Mesenchymal stem cell (in vitro differentiated cells and primary cell): ENCODE measurements around the gene NME3.

Experiments used
- DNase-seq: peaks from one replicate; pipeline ENCODE4 v3.0.0-alpha.2; 2013
- H2AFZ ChIP-seq: one replicate; pipeline ENCODE4 v1.6.1; 2013; ENCODE audit warnings: low read depth, mild to moderate bottlenecking, control low read depth, inconsistent platforms, low read length, moderate library complexity
- H2AK5ac ChIP-seq: 2 replicates; pipeline ENCODE4 v1.6.1; 2013; ENCODE audit warnings: low read length, moderate library complexity, mild to moderate bottlenecking, inconsistent platforms; ENCODE audit not compliant: severe bottlenecking
- H2BK120ac ChIP-seq: one replicate; pipeline ENCODE4 v1.6.1; 2013; ENCODE audit warnings: low read depth, mild to moderate bottlenecking, inconsistent platforms, low read length, moderate library complexity
- H2BK12ac ChIP-seq, 2 experiments: one replicate each; pipeline ENCODE4 v1.6.1; 2013; ENCODE audit warnings: inconsistent platforms in 2 of 2, low read length in 2 of 2, mild to moderate bottlenecking in 2 of 2, moderate library complexity in 2 of 2, control low read depth in 1 of 2
- H2BK15ac ChIP-seq: one replicate; pipeline ENCODE4 v1.6.1; 2013; ENCODE audit warnings: mild to moderate bottlenecking, low read depth, inconsistent platforms; ENCODE audit not compliant: poor library complexity, severe bottlenecking
- H2BK5ac ChIP-seq: 2 replicates; pipeline ENCODE4 v1.6.1; 2013; ENCODE audit warnings: low read depth, mild to moderate bottlenecking, low read length, control low read depth, inconsistent platforms; ENCODE audit not compliant: poor library complexity, severe bottlenecking
- H3K14ac ChIP-seq, 2 experiments: one replicate each; pipeline ENCODE4 v1.6.1; 2013; ENCODE audit warnings: inconsistent platforms in 2 of 2, low read length in 2 of 2, control low read depth in 1 of 2, mild to moderate bottlenecking in 1 of 2, moderate library complexity in 1 of 2
- H3K18ac ChIP-seq, 2 experiments: one replicate each; pipeline ENCODE4 v1.6.1; 2013; ENCODE audit warnings: inconsistent platforms in 2 of 2, low read length in 2 of 2, control low read depth in 1 of 2, low read depth in 1 of 2, mild to moderate bottlenecking in 1 of 2
- H3K23ac ChIP-seq, 2 experiments: one replicate each; pipeline ENCODE4 v1.6.1; 2013; ENCODE audit warnings: inconsistent platforms in 2 of 2, low read length in 2 of 2, mild to moderate bottlenecking in 2 of 2, moderate library complexity in 2 of 2, control low read depth in 1 of 2
- H3K27ac ChIP-seq: 2 replicates; pipeline ENCODE4 v1.5.1; 2013; ENCODE audit warnings: mild to moderate bottlenecking, moderate library complexity, low read length, control low read depth, inconsistent platforms; ENCODE audit not compliant: poor library complexity, severe bottlenecking
- H3K27me3 ChIP-seq, 2 experiments: 2 replicates each; pipeline versions ENCODE4 v1.6.1 to v1.7.0; 2013; ENCODE audit warnings: low read length in 2 of 2, mild to moderate bottlenecking in 2 of 2, moderate library complexity in 2 of 2, control low read depth in 1 of 2, inconsistent platforms in 1 of 2; ENCODE audit not compliant: control insufficient read depth in 1 of 2, insufficient read depth in 1 of 2
- H3K36me3 ChIP-seq, 2 experiments: 2 replicates each; pipeline versions ENCODE4 v1.6.1 to v1.7.0; 2013; ENCODE audit warnings: low read length in 2 of 2, control low read depth in 1 of 2, inconsistent platforms in 1 of 2, low read depth in 1 of 2, mild to moderate bottlenecking in 1 of 2; ENCODE audit not compliant: insufficient read depth in 2 of 2, control insufficient read depth in 1 of 2
- H3K4ac ChIP-seq, 2 experiments: one replicate each; pipeline ENCODE4 v1.6.1; 2013; ENCODE audit warnings: inconsistent platforms in 2 of 2, low read length in 2 of 2, mild to moderate bottlenecking in 2 of 2, moderate library complexity in 2 of 2, control low read depth in 1 of 2, low read depth in 1 of 2
- H3K4me1 ChIP-seq: 2 replicates; pipeline ENCODE4 v1.6.1; 2013; ENCODE audit warnings: low read depth, low read length, control low read depth; ENCODE audit not compliant: control insufficient read depth, insufficient read depth
- H3K4me2 ChIP-seq: 2 replicates; pipeline ENCODE4 v1.6.1; 2013; ENCODE audit warnings: low read length, mild to moderate bottlenecking, inconsistent platforms; ENCODE audit not compliant: poor library complexity, severe bottlenecking
- H3K4me3 ChIP-seq, 2 experiments: 2 replicates each; pipeline versions ENCODE4 v1.5.1 to v1.7.0; 2013; ENCODE audit warnings: low read length in 2 of 2, mild to moderate bottlenecking in 2 of 2, control low read depth in 1 of 2, low read depth in 1 of 2; ENCODE audit not compliant: insufficient read depth in 1 of 2
- H3K79me1 ChIP-seq: replicated peaks from 2 replicates; pipeline ENCODE4 v1.6.1; 2013; ENCODE audit warnings: mild to moderate bottlenecking, control low read depth, low read length, inconsistent platforms; ENCODE audit not compliant: poor library complexity, severe bottlenecking
- H3K9ac ChIP-seq: 2 replicates; pipeline ENCODE4 v1.7.0; 2013; ENCODE audit warnings: mild to moderate bottlenecking, low read length, moderate library complexity
- H3K9me3 ChIP-seq: 2 replicates; pipeline ENCODE4 v1.7.0; 2013; ENCODE audit warnings: mild to moderate bottlenecking, low read length; ENCODE audit not compliant: control insufficient read depth
- H4K8ac ChIP-seq: one replicate; pipeline ENCODE4 v1.6.1; 2013; ENCODE audit warnings: inconsistent platforms, mild to moderate bottlenecking, low read length, moderate library complexity
- H4K91ac ChIP-seq: one replicate; pipeline ENCODE4 v1.6.1; 2013; ENCODE audit warnings: mild to moderate bottlenecking, low read length, inconsistent platforms
- WGBS: methylation state at CpG from one replicate; pipeline ENCODE4 v1.1.7; 2013; ENCODE audit warnings: mixed read lengths; 5-methylcytosine and 5-hydroxymethylcytosine counted together

Gene NME3

DNA sequence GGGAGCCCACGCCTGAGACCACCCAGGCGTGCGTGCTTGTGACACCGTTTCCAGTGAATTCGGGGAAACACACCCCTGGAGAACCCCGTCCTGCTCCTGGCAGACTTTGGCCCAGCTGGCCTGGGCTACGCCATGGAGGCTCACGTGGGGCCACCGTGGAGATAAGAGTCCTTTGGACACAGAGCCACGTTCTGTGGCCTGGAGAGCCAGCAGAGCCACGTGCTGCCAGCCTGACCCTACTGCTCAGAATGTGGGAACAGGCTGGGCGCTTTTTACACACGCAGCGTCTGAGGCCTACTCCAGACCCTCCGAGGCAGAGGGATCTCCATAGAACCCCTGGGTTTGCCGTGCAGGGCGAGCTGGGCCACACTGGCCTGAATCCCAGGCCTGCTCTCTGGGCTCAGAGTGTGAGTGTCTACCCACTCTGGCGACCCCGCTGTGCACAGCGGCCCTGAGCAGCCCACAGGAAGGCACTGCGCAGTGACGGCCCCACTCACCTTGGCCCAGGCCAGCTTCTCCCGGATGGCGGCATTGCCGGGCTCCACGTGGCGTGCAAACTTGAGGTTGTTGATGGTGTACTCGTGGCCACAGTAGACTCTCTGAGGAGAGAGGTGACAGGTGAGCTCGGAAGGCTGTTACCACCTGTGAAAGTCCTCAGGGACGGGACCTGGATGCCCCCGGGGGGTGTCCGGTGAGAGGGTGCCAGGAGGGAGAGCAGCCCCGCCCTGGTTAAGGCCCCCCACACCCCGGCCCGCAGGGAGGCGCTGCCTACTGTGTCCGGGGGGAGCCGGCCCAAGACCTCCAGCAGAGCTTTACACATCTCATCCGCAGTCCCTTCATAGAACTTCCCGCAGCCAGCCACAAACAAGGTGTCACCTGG lies 45.3 kb upstream of the NME3 start:
- no peaks in the 10 kb centered on the region for H3K9me3 ChIP-seq
- H2BK15ac ChIP-seq = no peak overlapping the region
- no peak overlapping the region for H3K4me2 ChIP-seq
- H4K91ac ChIP-seq = no peak overlapping the region
- H3K36me3 ChIP-seq = peaks cover 36 to 62% of the 10 kb centered on the region in 2 experiments
- H2BK120ac ChIP-seq = no peak overlapping the region
- H3K14ac ChIP-seq = no peak overlapping the region
- H4K8ac ChIP-seq = no peak overlapping the region
- no peak overlapping the region for H3K9ac ChIP-seq
- no peak overlapping the region for H3K27ac ChIP-seq
- H2AFZ ChIP-seq = no peak overlapping the region
- no peaks in the 10 kb centered on the region for H3K27me3 ChIP-seq
- H3K79me1 ChIP-seq = peaks cover 27% of the 10 kb centered on the region
- WGBS = 96% methylated on average over 40 of the region's 40 CpGs
- H3K23ac ChIP-seq = no peak overlapping the region
- H2AK5ac ChIP-seq = no peak overlapping the region
- no peak overlapping the region for H3K4ac ChIP-seq
- H2BK5ac ChIP-seq = no peak overlapping the region
- no peak overlapping the region for H3K4me3 ChIP-seq
- no peak overlapping the region for H2BK12ac ChIP-seq
- DNase-seq = no peak
- H3K4me1 ChIP-seq = peaks cover 6% of the 10 kb centered on the region
- no peak overlapping the region for H3K18ac ChIP-seq

DNA sequence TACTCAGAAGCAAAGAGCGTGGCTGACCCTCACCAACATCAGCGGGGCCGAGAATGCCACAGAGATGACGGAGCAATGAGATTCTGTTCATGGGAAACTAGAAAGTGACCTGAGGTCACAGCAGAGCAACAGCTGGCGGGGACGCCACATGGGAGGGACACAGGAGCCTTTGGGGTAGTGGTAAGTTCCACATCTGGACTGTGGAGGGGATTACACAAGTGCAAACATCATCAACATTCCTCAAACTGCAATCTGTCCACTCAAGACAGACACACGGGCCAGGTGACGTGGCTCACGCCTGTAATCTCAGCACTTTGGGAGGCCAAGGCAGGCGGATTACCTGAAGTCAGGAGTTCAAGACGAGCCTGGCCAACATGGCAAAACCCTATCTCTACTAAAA lies 44.1 kb upstream of the NME3 start:
- H3K36me3 ChIP-seq = peaks cover 31 to 58% of the 10 kb centered on the region in 2 experiments
- no peak overlapping the region for H2AK5ac ChIP-seq
- H3K4me2 ChIP-seq = no peak overlapping the region
- no peak overlapping the region for H3K27ac ChIP-seq
- H2BK120ac ChIP-seq = no peak overlapping the region
- no peak overlapping the region for H3K4ac ChIP-seq
- no peak overlapping the region for H4K91ac ChIP-seq
- H2BK5ac ChIP-seq = no peak overlapping the region
- H3K18ac ChIP-seq = no peak overlapping the region
- H3K4me1 ChIP-seq = peaks cover 6% of the 10 kb centered on the region
- H3K79me1 ChIP-seq = peaks cover 26% of the 10 kb centered on the region
- H2AFZ ChIP-seq = no peak overlapping the region
- H3K9ac ChIP-seq = no peak overlapping the region
- H4K8ac ChIP-seq = no peak overlapping the region
- peak; percentile 79 for DNase-seq
- no peak overlapping the region for H3K23ac ChIP-seq
- H3K4me3 ChIP-seq = no peak overlapping the region
- H3K14ac ChIP-seq = no peak overlapping the region
- 81% methylated on average over 10 of the region's 11 CpGs for WGBS
- no peak overlapping the region for H2BK15ac ChIP-seq
- H3K9me3 ChIP-seq = no peaks in the 10 kb centered on the region
- H3K27me3 ChIP-seq = no peaks in the 10 kb centered on the region
- no peak overlapping the region for H2BK12ac ChIP-seq

GRCh38 chr16:1812732-1813163 lies 41.4 kb upstream of the NME3 start:
- Histone ChIP-seq H3K4me1 (peaks cover 7% of the 10 kb centered on the region), H2AFZ (no peak overlapping the region), H2BK5ac (no peak overlapping the region), H3K9ac (no peak overlapping the region), H2AK5ac (no peak overlapping the region), H4K91ac (peak overlapping the region; percentile 3), H3K18ac (no peak overlapping the region), H3K23ac (no peak overlapping the region), H3K4me2 (no peak overlapping the region), H3K4me3 (no peak overlapping the region), H2BK120ac (no peak overlapping the region), H3K36me3 (peaks cover 45 to 55% of the 10 kb centered on the region in 2 experiments), H3K27ac (no peak overlapping the region), H3K79me1 (peaks cover 26% of the 10 kb centered on the region), H2BK12ac (no peak overlapping the region), H3K4ac (no peak overlapping the region), H3K14ac (no peak overlapping the region), H3K27me3 (no peaks in the 10 kb centered on the region), H4K8ac (no peak overlapping the region), H2BK15ac (no peak overlapping the region), H3K9me3 (no peaks in the 10 kb centered on the region)
- peak; percentile 77 for DNase-seq
- WGBS = 53% methylated on average over 14 of the region's 17 CpGs

GRCh38 chr16:1810536-1810935 lies 39.2 kb upstream of the NME3 start:
- H3K4ac ChIP-seq = no peak overlapping the region
- no peak overlapping the region for H2AK5ac ChIP-seq
- H2BK12ac ChIP-seq = no peak overlapping the region
- H4K8ac ChIP-seq = no peak overlapping the region
- no peak overlapping the region for H2BK15ac ChIP-seq
- no peak overlapping the region for H2BK120ac ChIP-seq
- H3K36me3 ChIP-seq = peaks cover 43 to 49% of the 10 kb centered on the region in 2 experiments
- H3K4me1 ChIP-seq = peaks cover 7% of the 10 kb centered on the region
- H3K27ac ChIP-seq = no peak overlapping the region
- no peak for DNase-seq
- H3K18ac ChIP-seq = no peak overlapping the region
- H3K9me3 ChIP-seq = no peaks in the 10 kb centered on the region
- H3K14ac ChIP-seq = no peak overlapping the region
- 95% methylated on average over 16 of the region's 16 CpGs for WGBS
- no peak overlapping the region for H3K23ac ChIP-seq
- H3K4me2 ChIP-seq = no peak overlapping the region
- H3K79me1 ChIP-seq = peaks cover 22% of the 10 kb centered on the region
- no peak overlapping the region for H4K91ac ChIP-seq
- no peak overlapping the region for H2BK5ac ChIP-seq
- H3K27me3 ChIP-seq = no peaks in the 10 kb centered on the region
- H3K4me3 ChIP-seq = no peak overlapping the region
- H2AFZ ChIP-seq = no peak overlapping the region
- no peak overlapping the region for H3K9ac ChIP-seq
